ENCODE data around the gene FBN1.

DNA sequence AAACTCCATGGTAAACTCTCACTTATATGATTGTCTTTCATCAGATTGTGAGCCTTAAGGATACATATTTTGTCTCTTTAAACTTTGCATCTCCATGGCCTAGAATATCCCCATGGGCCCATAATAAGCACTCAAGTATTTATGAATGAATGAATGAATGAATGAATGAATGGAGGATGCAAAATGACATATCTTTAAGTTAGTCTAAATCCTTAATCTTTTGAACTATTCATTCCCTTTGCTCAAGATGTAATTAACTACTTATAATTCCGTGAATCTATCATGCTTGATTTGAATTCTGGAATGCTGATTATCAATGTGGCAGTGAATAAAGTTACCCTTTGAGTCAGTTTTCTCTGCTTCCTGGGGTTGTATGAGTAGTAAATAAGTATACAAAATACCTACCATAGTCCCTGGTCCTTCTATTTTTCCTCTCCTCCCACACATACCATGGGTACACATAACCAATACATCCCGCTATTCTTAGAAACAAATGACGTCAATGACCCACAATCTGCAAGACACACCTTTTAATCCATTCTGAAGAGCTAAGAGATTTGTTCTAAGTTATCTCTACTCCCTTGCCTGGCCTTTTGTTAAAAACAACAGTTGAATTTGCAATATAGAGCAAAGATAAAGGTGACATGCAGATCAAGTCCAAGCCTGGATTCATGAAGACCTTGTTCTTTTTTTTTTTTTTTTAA is 94.5 kb downstream of the FBN1 start:
- TF ChIP-seq, protein P1, sequence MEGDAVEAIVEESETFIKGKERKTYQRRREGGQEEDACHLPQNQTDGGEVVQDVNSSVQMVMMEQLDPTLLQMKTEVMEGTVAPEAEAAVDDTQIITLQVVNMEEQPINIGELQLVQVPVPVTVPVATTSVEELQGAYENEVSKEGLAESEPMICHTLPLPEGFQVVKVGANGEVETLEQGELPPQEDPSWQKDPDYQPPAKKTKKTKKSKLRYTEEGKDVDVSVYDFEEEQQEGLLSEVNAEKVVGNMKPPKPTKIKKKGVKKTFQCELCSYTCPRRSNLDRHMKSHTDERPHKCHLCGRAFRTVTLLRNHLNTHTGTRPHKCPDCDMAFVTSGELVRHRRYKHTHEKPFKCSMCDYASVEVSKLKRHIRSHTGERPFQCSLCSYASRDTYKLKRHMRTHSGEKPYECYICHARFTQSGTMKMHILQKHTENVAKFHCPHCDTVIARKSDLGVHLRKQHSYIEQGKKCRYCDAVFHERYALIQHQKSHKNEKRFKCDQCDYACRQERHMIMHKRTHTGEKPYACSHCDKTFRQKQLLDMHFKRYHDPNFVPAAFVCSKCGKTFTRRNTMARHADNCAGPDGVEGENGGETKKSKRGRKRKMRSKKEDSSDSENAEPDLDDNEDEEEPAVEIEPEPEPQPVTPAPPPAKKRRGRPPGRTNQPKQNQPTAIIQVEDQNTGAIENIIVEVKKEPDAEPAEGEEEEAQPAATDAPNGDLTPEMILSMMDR (IDR thresholded peaks at IDR 0.05; ENCODE audit: low read length) = no peak
- TF ChIP-seq EZH2 (optimal IDR thresholded peaks at IDR 0.05; ENCODE audit: low read depth, low read length) = no peak
- no peak for TF ChIP-seq EZH2phosphoT487 (IDR thresholded peaks at IDR 0.05; ENCODE audit: low read length)

Data from MM.1S (cell line).